Tibial nerve (tissue), 4 donors: ENCODE results near the gene TEX19. TPM values are rescaled to one million over a fixed set of nuclear protein-coding genes. Genes with fewer than 3 reads are reported as not detected.
"Not testable (repeated sequence)": the region's sequence is repeated elsewhere in the genome, so short reads cannot be mapped to it uniquely, and the experiment has no call there.

Source experiments
- DNase-seq, 2 donors: peaks; one replicate each; pipeline ENCODE4 v3.0.0-alpha.2; 2019; ENCODE audit warnings: low spot score in 2 of 2
- H3K27ac ChIP-seq, 4 donors: fragments of 200-600 bp; sonication (generic) in 3 of 4; one replicate each; pipeline ENCODE4 v1.5.1; 2017 to 2019; ENCODE audit warnings: mild to moderate bottlenecking in 1 of 4
- H3K27me3 ChIP-seq, 2 donors: fragments of 200-600 bp; sonication (generic) in 1 of 2; one replicate each; pipeline versions ENCODE4 v1.5.1 to v1.6.0; 2017 to 2019
- H3K36me3 ChIP-seq, 3 donors: fragments of 200-600 bp; sonication (generic); one replicate each; pipeline ENCODE4 v1.5.1; 2018 to 2019
- H3K4me1 ChIP-seq, 4 donors: fragments of 200-600 bp; sonication (generic) in 3 of 4; one replicate each; pipeline ENCODE4 v1.5.1; 2017 to 2019
- H3K4me3 ChIP-seq, 4 donors: fragments of 200-600 bp; sonication (generic) in 3 of 4; one replicate each; pipeline ENCODE4 v1.5.1; 2017 to 2019; ENCODE audit warnings: mild to moderate bottlenecking in 1 of 4, moderate library complexity in 1 of 4
- H3K9me3 ChIP-seq, 4 donors: fragments of 200-600 bp; sonication (generic) in 3 of 4; one replicate each; pipeline ENCODE4 v1.5.1; 2017 to 2019
- CTCF ChIP-seq, 5 experiments: fragments of 200-600 bp in 3 of 5; fragments of 450-650 bp in 2 of 5; sonication (generic) in 3 of 5; IDR thresholded peaks; one replicate each; pipeline ENCODE4 v1.5.1; 2016 to 2019; ENCODE audit warnings: antibody characterized with exemption in 5 of 5, mild to moderate bottlenecking in 3 of 5, moderate library complexity in 2 of 5
- EP300 ChIP-seq, 2 donors: sonication (generic); formaldehyde crosslinking; IDR thresholded peaks; one replicate each; pipeline ENCODE4 v1.6.1; 2017; ENCODE audit warnings: antibody characterized with exemption in 2 of 2, mild to moderate bottlenecking in 1 of 2
- POLR2A ChIP-seq, 2 donors: fragments of 450-650 bp; IDR thresholded peaks; one replicate each; pipeline ENCODE4 v1.6.1; 2017; ENCODE audit warnings: antibody characterized with exemption in 2 of 2, mild to moderate bottlenecking in 2 of 2, moderate library complexity in 2 of 2
- WGBS, 2 donors: methylation state at CpG; one replicate each; pipeline ENCODE4 v1.1.5; 2018; 5-methylcytosine and 5-hydroxymethylcytosine counted together
- total RNA-seq, 4 donors: library from RNA; depleted of rRNA; stranded (reverse); fragments of >200 nt; gene quantifications; one replicate each; pipeline ENCODE4 v1.1.0, GENCODE V29; 2016

TEX19 gene
- total RNA-seq, 4 donors from 2014 or later, result not detected

DNA sequence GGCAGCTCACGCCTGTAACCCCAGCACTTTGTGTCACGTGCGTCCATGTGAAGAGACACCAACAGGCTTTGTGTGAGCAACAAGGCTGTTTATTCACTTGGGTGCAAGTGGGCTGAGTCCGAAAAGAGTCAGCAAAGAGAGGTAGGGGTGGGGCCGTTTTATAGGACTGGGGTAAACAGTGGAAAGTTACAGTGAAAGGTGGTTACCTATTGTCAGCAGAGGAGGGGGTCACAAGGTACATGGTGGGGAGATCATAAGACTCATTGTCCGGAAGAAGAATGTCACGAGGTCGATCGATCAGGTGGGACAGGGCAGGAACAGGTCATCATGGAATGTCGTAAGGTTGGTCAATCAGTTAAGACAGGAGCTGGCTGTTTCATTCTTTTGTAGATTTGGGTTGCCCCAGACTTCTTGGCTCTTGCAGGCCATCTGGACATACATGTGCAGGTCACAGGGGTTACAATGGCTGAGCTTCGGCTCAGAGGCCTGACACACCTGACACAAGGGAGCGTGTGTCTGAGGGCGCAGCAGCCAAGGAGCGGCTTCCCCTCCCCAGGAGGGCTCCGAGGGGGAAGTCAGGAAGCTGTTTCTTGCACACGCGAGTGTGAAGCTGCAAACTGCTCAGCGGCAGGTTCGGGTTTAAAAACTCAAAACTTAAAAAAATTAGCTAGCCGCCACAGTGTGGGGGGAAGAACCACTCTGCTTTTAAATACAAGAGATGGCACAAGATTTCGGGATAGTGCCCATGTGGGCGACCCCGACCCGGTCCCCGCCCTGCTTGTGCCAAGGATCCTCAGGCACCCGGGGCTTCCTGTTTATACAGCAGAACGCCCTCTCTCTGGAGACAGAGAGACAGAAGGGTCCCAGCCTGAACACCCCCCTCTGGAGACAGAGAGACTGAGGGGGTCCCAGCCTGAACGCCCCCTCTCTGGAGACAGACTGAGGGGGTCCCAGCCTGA, 12.4 kb upstream of the TEX19 start:
- no peak overlapping the region for H3K4me3 ChIP-seq
- H3K27ac ChIP-seq, result no peak overlapping the region
- no peak for DNase-seq
- TF ChIP-seq CTCF (IDR thresholded peaks at IDR 0.05) (no peak), POLR2A (IDR thresholded peaks at IDR 0.05) (no peak), EP300 (IDR thresholded peaks at IDR 0.05) (no peak)
- peaks cover 0 to 16% of the 10 kb centered on the region in 2 donors for H3K27me3 ChIP-seq
- H3K9me3 ChIP-seq, result no peaks in the 10 kb centered on the region
- H3K36me3 ChIP-seq, result no peaks in the 10 kb centered on the region
- 66% methylated on average over 27 to 28 of the region's 28 CpGs for WGBS, 2 donors
- H3K4me1 ChIP-seq, result peaks cover 0 to 15% (median 1%) of the 10 kb centered on the region in 4 donors

DNA sequence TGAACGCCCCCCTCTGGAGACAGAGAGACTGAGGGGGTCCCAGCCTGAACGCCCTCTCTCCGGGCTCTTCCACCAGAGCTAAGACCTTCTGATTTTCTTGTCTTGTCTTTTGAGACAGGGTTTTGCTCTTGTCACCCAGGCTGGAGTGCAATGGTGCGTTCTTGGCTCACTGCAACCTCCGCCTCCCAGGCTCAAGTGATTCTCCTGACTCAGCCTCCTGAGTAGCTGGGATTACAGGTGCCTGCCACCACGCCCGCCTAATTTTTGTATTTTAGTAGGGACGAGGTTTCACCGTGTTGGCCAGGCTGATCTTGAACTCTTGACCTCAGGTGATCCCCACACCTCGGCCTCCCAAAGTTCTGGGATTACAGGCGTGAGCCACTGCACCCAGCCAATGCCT, 11.1 kb upstream of the TEX19 start:
- not testable (repeated sequence) for DNase-seq, H3K36me3 ChIP-seq, H3K4me3 ChIP-seq, H3K9me3 ChIP-seq, H3K27ac ChIP-seq
- peaks cover 0 to 21% (median 4%) of the 10 kb centered on the region in 4 donors for H3K4me1 ChIP-seq
- 82 to 83% methylated on average over 9 to 11 of the region's 11 CpGs for WGBS, 2 donors
- peaks cover 0 to 16% of the 10 kb centered on the region in 2 donors for H3K27me3 ChIP-seq

GRCh38 chr17:82348434-82348833, 10.6 kb upstream of the TEX19 start:
- TF ChIP-seq EP300 (IDR thresholded peaks at IDR 0.05), result no peak
- TF ChIP-seq CTCF (IDR thresholded peaks at IDR 0.05), result no peak
- TF ChIP-seq POLR2A (IDR thresholded peaks at IDR 0.05), result no peak
- 49 to 53% methylated on average over 9 of the region's 9 CpGs for WGBS, 2 donors
- H3K27me3 ChIP-seq, result peaks cover 0 to 16% of the 10 kb centered on the region in 2 donors
- no peak overlapping the region for H3K27ac ChIP-seq
- H3K36me3 ChIP-seq, result no peaks in the 10 kb centered on the region
- no peaks in the 10 kb centered on the region for H3K9me3 ChIP-seq
- H3K4me1 ChIP-seq, result peaks cover 0 to 21% (median 4%) of the 10 kb centered on the region in 4 donors
- H3K4me3 ChIP-seq, result no peak overlapping the region
- DNase-seq, result no peak

DNA sequence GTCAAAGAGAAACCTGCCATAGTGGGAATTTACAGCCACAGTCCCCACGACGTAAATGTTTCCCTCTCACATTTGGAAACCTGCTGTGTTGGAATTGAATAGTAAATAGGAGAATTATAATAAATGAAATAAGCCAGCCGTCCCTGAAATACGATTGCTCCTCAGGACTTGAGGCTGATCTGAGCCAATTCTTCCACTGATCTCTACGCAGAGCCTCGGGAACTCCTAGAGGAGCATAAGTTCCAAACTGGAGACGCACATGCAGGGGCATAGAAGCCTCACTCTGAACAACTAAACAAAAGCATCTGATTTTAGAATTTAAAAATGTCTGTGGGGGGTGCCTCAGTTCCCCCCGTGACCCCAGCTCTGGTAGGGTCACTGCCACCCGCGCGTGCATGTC, 10.2 kb upstream of the TEX19 start:
- H3K4me3 ChIP-seq, result no peak overlapping the region
- H3K4me1 ChIP-seq, result peaks cover 0 to 21% (median 4%) of the 10 kb centered on the region in 4 donors
- no peaks in the 10 kb centered on the region for H3K9me3 ChIP-seq
- no peaks in the 10 kb centered on the region for H3K36me3 ChIP-seq
- peaks cover 0 to 16% of the 10 kb centered on the region in 2 donors for H3K27me3 ChIP-seq
- 43 to 52% methylated on average over 11 of the region's 11 CpGs for WGBS, 2 donors
- TF ChIP-seq EP300 (IDR thresholded peaks at IDR 0.05), result no peak
- TF ChIP-seq CTCF (IDR thresholded peaks at IDR 0.05), result no peak
- TF ChIP-seq POLR2A (IDR thresholded peaks at IDR 0.05), result no peak
- no peak for DNase-seq
- no peak overlapping the region for H3K27ac ChIP-seq

- WGBS, 2 donors, result 30 to 40% methylated on average over 11 of the region's 11 CpGs
Observed at GRCh38 chr17:82349287-82349701, 9.8 kb upstream of the TEX19 start.

More at GRCh38 chr17:82349287-82349701, 9.8 kb upstream of the TEX19 start:
- Histone ChIP-seq H3K36me3 (no peaks in the 10 kb centered on the region), H3K4me3 (no peak overlapping the region), H3K27me3 (peaks cover 0 to 12% of the 10 kb centered on the region in 2 donors), H3K27ac (no peak overlapping the region), H3K9me3 (no peaks in the 10 kb centered on the region), H3K4me1 (peaks cover 0 to 21% (median 4%) of the 10 kb centered on the region in 4 donors)
- TF ChIP-seq POLR2A (IDR thresholded peaks at IDR 0.05) (no peak), EP300 (IDR thresholded peaks at IDR 0.05) (no peak), CTCF (IDR thresholded peaks at IDR 0.05) (no peak)
- DNase-seq, result no peak
